Measurements from ENCODE around the gene PGAP6. TPM values are rescaled to one million over a fixed set of nuclear protein-coding genes. Genes with fewer than 3 reads are reported as not detected.

PGAP6 gene
- total and polyA plus RNA-seq, 2 of the 13 experiments (the other 11 are each of a cell fraction or from before 2014, with no cell fraction given), result 52.7 to 136 TPM

DNA sequence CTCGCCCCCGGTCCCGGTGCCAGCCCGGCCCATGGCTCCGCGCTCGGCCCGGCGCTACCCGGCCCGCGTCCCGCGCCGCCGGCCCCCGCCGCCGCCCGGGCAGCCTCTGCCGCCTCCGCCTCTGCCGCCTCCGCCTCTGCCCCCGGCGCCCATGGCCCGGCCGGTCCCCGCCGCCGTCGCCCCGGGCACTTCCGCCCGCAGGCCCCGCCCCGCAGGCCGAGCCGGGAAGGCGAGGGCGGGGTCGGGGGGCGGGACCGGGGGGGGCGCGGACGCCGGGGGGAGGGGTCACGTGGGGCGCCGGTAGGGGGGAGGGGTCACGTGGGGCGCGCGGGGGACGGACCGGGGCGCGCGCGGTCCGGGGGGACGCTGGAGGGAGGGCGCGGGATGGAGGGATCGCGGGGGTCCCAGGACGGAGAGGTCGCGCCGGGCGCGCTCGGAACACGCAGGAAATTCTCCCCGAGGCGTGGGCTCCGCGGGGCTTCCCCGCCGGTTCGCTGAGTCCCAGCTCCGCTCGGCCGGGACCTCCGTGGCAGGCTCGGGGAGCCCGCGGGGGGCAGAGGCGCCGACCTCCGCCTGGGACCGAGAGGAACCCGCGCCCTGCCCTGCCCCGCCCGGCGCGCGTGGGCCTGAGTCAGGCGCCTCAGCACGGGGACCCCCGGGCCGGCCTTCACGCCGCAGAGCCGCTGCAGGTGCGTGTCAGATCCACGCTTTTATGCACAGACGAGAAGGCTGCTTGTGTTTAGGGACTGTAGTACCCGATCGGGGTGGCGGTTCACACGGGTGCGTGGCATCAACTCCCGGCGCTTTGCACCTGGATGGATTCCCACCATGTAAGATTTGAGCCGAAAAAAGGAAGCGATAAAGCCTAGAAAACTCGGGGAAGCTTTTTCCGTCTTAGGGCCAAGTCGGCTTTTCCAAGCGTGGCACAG, at the start of gene PGAP6 (continued):
- TF ChIP-seq, protein P1, sequence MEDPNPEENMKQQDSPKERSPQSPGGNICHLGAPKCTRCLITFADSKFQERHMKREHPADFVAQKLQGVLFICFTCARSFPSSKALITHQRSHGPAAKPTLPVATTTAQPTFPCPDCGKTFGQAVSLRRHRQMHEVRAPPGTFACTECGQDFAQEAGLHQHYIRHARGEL (CRISPR knock-in tag; IDR thresholded peaks at IDR 0.05), result no peak
- TF ChIP-seq ATF7 (IDR thresholded peaks at IDR 0.05) (no peak), ATF7 (CRISPR knock-in tag; IDR thresholded peaks at IDR 0.05) (no peak), ZNF737 (CRISPR knock-in tag; IDR thresholded peaks at IDR 0.05; ENCODE audit: borderline replicate concordance) (no peak), CHCHD3 (CRISPR knock-in tag; IDR thresholded peaks at IDR 0.05) (0 out of 2 replicates have a peak, but pooled peaks have one; percentile 31), ZNF569 (CRISPR knock-in tag; IDR thresholded peaks at IDR 0.05; ENCODE audit: borderline replicate concordance) (no peak), ZNF562 (CRISPR knock-in tag; IDR thresholded peaks at IDR 0.05; ENCODE audit: borderline replicate concordance) (no peak), ZMYM2 (CRISPR knock-in tag; IDR thresholded peaks at IDR 0.05) (no peak), ZNF101 (CRISPR knock-in tag; IDR thresholded peaks at IDR 0.05; ENCODE audit: borderline replicate concordance, low read depth) (no peak), SIX4 (CRISPR knock-in tag; IDR thresholded peaks at IDR 0.05) (no peak), FOSL1 (CRISPR knock-in tag; IDR thresholded peaks at IDR 0.05; ENCODE audit: borderline replicate concordance) (no peak), ZNF766 (CRISPR knock-in tag; IDR thresholded peaks at IDR 0.05; ENCODE audit: borderline replicate concordance) (no peak), ATRX (CRISPR knock-in tag; IDR thresholded peaks at IDR 0.05; ENCODE audit: borderline replicate concordance) (no peak), SOX13 (IDR thresholded peaks at IDR 0.05) (no peak), SOX13 (CRISPR knock-in tag; conservative IDR thresholded peaks at IDR 0.05 in 1 of 2, IDR thresholded peaks at IDR 0.05 in 1 of 2) (no peak), KAT2B (IDR thresholded peaks at IDR 0.05; ENCODE audit: borderline replicate concordance, low read depth, low read length) (no peak), ZZZ3 (CRISPR knock-in tag; IDR thresholded peaks at IDR 0.05; ENCODE audit: borderline replicate concordance) (no peak), FOSL2 (CRISPR knock-in tag; IDR thresholded peaks at IDR 0.05) (no peak), HMG20B (CRISPR knock-in tag; conservative IDR thresholded peaks at IDR 0.05) (no peak)
- TF ChIP-seq, protein P2, sequence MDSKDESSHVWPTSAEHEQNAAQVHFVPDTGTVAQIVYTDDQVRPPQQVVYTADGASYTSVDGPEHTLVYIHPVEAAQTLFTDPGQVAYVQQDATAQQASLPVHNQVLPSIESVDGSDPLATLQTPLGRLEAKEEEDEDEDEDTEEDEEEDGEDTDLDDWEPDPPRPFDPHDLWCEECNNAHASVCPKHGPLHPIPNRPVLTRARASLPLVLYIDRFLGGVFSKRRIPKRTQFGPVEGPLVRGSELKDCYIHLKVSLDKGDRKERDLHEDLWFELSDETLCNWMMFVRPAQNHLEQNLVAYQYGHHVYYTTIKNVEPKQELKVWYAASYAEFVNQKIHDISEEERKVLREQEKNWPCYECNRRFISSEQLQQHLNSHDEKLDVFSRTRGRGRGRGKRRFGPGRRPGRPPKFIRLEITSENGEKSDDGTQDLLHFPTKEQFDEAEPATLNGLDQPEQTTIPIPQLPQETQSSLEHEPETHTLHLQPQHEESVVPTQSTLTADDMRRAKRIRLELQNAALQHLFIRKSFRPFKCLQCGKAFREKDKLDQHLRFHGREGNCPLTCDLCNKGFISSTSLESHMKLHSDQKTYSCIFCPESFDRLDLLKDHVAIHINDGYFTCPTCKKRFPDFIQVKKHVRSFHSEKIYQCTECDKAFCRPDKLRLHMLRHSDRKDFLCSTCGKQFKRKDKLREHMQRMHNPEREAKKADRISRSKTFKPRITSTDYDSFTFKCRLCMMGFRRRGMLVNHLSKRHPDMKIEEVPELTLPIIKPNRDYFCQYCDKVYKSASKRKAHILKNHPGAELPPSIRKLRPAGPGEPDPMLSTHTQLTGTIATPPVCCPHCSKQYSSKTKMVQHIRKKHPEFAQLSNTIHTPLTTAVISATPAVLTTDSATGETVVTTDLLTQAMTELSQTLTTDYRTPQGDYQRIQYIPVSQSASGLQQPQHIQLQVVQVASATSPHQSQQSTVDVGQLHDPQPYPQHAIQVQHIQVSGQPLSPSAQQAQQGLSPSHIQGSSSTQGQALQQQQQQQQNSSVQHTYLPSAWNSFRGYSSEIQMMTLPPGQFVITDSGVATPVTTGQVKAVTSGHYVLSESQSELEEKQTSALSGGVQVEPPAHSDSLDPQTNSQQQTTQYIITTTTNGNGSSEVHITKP (CRISPR knock-in tag; IDR thresholded peaks at IDR 0.05; ENCODE audit: low read depth), result no peak
- TF ChIP-seq, protein P3, sequence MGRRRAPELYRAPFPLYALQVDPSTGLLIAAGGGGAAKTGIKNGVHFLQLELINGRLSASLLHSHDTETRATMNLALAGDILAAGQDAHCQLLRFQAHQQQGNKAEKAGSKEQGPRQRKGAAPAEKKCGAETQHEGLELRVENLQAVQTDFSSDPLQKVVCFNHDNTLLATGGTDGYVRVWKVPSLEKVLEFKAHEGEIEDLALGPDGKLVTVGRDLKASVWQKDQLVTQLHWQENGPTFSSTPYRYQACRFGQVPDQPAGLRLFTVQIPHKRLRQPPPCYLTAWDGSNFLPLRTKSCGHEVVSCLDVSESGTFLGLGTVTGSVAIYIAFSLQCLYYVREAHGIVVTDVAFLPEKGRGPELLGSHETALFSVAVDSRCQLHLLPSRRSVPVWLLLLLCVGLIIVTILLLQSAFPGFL (CRISPR knock-in tag; IDR thresholded peaks at IDR 0.05), result 0 out of 2 replicates have a peak, but pooled peaks have one; percentile 16
- TF ChIP-seq, protein P4, sequence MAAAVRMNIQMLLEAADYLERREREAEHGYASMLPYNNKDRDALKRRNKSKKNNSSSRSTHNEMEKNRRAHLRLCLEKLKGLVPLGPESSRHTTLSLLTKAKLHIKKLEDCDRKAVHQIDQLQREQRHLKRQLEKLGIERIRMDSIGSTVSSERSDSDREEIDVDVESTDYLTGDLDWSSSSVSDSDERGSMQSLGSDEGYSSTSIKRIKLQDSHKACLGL (CRISPR knock-in tag; IDR thresholded peaks at IDR 0.05), result peak; percentile 30; the same call in 1 of the 2 replicates
- TF ChIP-seq, protein P5, sequence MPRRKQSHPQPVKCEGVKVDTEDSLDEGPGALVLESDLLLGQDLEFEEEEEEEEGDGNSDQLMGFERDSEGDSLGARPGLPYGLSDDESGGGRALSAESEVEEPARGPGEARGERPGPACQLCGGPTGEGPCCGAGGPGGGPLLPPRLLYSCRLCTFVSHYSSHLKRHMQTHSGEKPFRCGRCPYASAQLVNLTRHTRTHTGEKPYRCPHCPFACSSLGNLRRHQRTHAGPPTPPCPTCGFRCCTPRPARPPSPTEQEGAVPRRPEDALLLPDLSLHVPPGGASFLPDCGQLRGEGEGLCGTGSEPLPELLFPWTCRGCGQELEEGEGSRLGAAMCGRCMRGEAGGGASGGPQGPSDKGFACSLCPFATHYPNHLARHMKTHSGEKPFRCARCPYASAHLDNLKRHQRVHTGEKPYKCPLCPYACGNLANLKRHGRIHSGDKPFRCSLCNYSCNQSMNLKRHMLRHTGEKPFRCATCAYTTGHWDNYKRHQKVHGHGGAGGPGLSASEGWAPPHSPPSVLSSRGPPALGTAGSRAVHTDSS (CRISPR knock-in tag; conservative IDR thresholded peaks at IDR 0.05), result no peak
